Muscle of back (tissue), 11 donors: ENCODE measurements around the gene CHST13. TPM values are rescaled to one million over a fixed set of nuclear protein-coding genes. Genes with fewer than 3 reads are reported as not detected.
A peak's percentile ranks its signal among the peaks of the same experiment; 100 is the strongest.

ENCODE experiments used
- DNase-seq, 3 donors: peaks; one replicate each; pipeline versions ENCODE4 v3.0.0 to v3.0.0-alpha.2; 2013
- polyA plus RNA-seq, 10 donors: library from polyadenylated mRNA; unstranded; fragments of 120-200 nt; gene quantifications; one replicate each; pipeline ENCODE4 v1.2.1, GENCODE V29; 2013; ENCODE audit not compliant: insufficient read length in 10 of 10

Gene CHST13
- polyA plus RNA-seq, 10 donors = 0.09 to 0.45 (median 0.21) TPM; not detected in 2

DNA sequence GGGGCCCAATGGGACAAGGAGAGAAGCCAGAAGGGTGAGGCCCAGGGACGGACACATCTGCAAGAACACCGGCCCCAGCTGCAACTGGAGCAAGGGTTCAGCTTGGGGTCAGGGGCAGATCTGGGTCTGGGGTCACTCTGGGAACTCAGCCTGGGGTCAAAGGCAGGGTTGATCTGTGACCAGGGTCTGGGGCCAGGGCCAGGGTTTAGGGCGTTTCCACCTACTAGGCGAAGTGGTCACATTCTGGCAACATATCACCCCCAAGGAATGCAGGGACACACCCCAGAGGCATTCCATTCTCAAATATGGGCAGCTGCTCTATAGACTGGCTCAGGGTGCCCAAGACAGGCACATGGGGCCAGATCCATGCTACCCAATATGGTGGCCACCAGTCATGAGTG is 15.4 kb upstream of the CHST13 start:
- DNase-seq = no peak

- no peak for DNase-seq
These were observed 14.2 kb upstream of the CHST13 start for GRCh38 chr3:126509597-126510307.

DNA sequence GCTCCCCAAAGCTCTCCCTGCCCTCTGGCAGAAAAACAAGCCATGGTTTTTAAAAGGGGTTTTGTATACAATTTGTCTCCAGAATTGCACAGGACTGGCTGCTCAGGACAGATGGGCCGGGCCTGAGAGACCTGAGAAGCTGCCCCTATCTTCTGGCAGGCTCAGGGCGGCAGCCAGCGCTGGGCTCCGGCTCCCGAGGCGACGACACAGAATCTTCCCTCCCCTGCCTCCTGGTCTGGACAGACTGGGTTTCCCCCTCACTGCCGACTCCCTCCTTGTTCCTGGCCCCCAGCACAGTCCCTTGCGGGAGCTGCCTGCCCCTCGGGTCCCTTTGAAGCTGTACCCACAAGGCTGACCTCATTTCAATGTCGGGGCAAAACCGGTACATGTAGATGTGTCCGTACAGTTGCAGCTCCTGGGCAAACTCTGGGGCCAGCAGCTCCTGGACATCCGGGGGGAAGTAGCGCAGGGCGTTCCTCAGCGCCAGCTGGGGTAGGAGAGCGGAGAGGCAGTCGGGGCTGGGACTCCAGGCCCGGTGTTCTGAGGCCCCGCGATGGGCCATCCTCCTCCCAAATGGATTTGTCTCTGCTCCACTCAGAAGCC is 13.5 kb upstream of the CHST13 start:
- no peak for DNase-seq

DNA sequence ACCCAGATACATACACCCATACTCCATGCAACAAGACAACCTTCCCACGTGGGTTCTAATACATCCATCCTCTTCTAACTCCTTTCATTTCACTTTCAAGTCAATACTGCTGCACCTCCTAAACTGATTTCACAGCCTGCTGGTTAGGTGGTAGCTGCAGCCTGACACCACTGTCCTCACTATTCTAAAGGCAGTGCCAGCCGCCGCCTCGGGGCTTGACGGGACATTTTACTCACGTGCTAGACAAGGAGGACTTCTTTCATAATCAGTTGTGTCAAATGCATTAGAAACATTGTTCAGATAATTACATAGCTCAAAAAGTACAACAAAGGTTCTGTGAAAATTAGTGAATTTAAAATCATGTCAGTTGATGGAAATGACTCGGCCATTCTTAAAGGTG is 12.7 kb upstream of the CHST13 start:
- no peak for DNase-seq

DNA sequence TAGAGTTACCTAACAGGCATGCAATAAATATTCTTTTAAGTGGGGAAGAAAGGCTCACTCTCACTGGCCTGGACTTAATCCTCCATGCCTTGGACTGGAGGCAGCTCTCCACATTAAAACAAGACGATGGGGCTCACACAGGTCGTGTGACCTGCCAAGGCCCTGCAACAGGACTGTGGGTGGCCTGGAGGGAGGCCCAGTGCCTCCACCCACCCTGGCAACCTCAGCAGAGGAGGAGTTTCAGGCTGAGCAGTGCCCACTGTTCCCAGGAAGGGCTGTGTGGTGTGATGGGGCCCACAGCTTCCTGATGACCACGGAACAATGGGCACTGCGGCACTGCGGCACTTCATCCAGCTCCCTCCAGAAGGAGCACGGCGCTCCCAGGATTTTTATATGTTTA is 11.9 kb upstream of the CHST13 start:
- DNase-seq = no peak

DNA sequence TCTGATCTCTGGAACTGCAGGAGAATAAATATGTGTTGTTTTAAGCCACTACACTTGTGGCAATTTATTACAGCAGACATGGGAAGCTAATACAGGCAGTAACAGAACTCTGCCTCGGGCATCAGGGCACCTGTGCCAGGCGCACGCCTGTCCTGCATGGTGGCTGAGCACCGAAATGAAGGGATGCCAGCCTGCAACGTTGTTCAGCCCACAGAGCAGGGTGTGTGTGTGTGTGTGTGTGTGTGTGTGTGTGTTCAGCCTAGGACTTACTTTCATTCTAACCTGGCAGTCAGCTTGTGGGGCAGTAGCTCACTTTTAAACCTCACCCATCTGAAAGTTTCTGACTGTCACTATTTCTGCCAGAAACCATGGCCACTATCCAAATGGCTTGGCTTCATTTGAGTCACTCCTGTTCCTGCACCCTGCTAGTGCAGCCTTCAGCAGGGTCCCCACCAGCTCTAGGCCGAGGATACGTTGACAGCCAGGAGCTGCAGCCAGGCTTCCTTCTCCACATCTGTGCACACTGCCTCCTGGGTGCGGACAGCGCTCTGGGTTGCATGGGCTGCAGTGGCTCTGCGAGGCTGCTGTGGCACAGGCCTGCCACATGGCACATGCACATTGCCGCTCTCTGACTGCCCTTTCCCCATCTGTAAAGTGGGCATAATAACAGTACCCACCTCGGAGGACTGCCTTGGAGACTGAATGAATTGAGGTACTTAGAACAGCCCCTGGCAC is 10.9 kb upstream of the CHST13 start:
- DNase-seq = no peak

DNA sequence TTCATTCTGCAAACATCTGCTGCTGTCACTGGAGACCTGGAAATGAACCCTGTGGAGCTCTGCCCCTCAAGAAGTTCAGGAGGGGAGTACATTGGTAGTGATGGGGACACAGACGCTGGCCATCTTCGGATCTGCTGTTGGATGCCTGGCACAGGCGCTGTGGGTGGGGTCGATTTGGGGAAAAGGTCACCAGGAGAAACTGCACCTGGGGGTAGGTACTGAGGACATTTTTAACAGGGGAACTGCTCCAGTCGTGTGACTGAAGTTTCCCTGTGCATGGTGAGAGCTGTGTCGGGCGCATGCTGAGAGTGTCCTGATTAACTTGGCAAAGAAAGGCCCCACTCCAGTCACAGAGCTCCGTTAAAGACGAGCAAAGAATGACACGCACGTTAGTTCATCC is 9.8 kb upstream of the CHST13 start:
- no peak for DNase-seq

- no peak for DNase-seq
These were observed 8.8 kb upstream of the CHST13 start for GRCh38 chr3:126515066-126515706.

GRCh38 chr3:126516152-126516935 is 7.6 kb upstream of the CHST13 start:
- no peak for DNase-seq

DNA sequence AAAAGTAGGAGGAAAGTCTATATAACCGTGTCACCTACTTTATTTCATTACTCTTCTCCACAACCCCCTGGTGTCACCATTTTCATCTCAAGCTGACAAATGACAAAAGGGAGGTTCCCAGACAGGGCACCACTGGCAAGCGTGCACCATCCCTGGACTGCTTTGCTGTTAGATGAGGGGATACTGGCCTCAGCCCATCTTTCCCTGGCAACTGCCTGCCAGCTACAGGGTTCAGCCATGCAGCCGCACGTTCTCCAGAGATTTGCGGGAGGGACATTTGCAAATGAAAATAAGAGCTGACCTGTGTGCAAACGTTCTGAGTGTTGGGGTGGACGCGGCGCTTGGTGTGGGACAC is 7.0 kb upstream of the CHST13 start:
- no peak for DNase-seq

DNA sequence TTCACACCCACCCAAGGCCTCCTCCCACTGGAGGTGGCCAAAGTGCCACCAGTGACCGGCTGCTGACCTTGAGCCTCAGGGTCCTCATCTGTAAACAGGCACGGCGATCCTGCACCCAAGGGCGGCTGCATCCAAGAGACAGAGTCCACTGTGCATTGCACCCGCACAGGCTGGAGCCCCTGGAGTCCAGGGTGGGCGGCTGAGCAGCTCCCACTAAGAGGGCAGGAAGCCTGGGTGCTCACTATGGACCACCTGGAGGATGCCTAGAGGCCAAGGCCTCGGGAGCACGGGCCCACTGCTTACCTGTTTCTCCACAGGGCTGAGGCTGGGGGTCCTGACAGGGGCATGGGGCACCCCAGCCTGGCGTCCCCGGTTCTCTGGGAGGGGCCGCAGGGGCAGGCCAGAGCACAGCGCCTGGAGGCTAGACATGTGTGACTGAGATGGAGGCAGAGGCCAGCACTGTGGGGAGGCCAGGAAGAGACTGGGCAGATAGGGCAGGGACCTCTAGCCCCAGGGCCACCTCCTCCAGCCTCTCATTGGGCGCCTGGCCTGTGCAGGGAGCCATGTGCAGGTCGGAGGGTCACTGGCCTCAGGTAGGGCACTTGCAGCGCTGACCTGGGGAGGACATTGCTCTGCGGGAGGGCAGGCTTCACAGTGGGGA is 6.5 kb upstream of the CHST13 start, which contains the start of gene UROC1:
Gene UROC1, minus strand, starts transcription at position 483 of the 661 bp plus-strand sequence. Its CDS starts 54 bp downstream, at position 429.
- no peak for DNase-seq

DNA sequence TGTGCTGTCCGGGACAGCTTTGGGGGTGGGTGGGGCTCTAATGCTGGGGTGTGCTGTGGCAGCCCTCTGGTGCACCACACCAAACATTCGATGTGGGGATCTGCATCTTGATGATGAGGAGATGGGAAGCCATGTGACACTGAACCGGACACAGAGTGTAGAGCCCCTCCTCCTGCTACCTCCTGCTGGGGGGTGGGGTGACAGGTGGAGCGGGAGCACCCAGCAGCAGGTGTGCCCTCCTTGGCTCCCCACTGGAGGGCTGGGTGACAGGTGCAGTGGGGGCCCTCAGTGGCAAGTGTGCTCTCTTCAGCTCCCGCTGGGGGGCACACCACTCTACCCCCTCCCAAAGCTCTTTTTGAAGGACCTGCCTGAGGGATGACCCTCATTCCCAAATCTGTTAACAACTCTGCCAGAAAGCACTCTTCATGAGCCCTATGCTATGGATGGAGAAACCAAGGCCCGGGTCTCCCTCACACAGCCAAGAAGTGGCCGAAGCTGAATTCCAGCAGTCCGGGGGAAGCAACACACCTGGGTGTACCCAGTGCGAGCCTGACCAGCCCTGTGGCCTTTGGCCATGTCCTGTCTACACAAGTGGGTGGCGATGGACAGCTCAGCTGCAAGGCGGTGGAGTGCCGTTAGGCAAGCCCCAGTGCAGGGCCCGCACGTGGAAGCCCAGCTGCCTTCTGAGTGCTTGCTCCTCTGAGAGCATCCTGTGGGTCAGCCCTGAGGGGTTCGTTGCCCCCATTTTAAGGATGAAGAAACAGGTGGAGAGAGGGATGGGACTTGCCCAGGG is 5.8 kb upstream of the CHST13 start:
- no peak for DNase-seq

- no peak for DNase-seq
These were observed 5.2 kb upstream of the CHST13 start for GRCh38 chr3:126518779-126519177.

- DNase-seq = no peak
These were observed 4.2 kb upstream of the CHST13 start for GRCh38 chr3:126519506-126520455.

DNA sequence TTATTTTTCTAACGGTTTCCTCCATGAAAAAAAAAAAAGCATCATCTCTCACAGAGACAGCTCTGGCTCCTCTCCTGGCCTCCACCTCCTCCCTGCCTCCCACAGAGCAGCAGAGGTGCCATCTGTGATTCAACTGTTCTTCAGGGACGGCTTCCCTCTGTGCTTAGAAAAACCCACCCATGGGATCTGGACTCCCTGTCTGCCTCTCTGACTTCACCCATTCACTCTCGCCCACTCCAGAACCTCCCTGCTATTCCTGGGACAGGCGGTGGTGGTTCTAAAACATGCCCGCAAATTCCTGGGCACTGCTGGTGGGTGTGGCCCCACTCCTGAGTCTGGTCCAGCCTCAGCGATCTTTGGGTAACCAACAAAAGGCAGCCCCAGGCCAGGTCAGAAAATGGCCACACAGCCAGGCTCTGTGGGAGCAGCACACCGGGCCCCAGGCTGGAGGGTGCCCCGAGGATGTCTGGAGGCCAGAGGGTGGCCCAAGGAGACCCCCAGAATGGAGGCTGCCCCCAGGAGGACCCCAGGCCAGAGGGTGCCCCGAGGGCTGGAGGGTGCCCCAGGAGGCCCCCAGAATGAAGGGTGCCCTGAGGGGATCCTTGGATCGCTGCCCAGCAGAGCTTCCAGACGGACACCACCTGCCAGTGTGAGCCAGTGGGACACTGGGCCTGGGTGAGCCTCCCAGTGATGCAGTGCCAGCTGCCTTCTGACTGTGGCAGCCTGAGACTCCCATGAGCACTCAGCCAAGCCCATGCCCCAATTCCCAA is 2.6 kb upstream of the CHST13 start:
- DNase-seq = no peak

GRCh38 chr3:126522363-126522788 is 1.6 kb upstream of the CHST13 start:
- peak; percentile 37 to 77 (median 57) for DNase-seq

DNA sequence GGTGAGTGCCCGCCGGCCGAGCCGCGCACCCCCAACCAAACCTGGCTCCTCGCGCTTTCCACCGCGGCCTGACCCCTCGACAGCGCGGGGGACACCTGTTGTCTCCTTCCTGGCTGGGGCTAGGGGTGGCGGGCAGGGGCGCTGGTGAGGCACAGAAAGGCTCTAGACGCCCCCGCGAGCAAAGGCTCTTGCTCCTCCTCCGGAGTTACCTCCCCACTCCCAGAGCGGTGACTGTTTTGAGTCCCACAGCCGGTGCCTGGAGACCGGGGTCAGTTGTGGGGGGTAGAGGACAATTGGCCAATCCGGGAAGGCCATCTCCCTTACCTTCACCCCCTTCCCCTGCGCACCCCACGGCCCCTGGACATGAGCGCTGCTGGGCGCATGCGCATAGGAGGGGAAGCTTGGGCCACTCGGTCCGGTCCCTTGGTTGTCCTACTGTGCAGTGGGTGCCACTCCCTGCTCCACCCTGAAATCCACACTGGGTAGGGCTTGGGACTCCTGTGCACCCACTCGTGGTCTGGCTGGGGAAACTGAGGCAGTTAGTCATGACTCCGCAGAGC is 554 bp downstream of the CHST13 start:
- DNase-seq = no peak
